Measurements from ENCODE around the gene SERHL2. TPM values are rescaled to one million over a fixed set of nuclear protein-coding genes. Genes with fewer than 3 reads are reported as not detected.
"Not testable (repeated sequence)": the region's sequence is repeated elsewhere in the genome, so short reads cannot be mapped to it uniquely, and the experiment has no call there.

Gene SERHL2
- total RNA-seq, 2 experiments from 2014 or later: 0.78 to 2.1 TPM

- H3K27me3 Mint-ChIP-seq; H3K9me3 Mint-ChIP-seq (ENCODE audit: low read depth); H3K4me1 Mint-ChIP-seq; ATAC-seq; H3K27ac Mint-ChIP-seq; DNase-seq; CTCF ChIA-PET; intact Hi-C loops (cut with DNase I, micrococcal nuclease); H3K4me3 Mint-ChIP-seq: not testable (repeated sequence)
- peaks cover 34% of the 10 kb centered on the region for H3K36me3 Mint-ChIP-seq (ENCODE audit: low read depth)
- POLR2A ChIA-PET: interaction anchor here (0.6 kb wide), 1 partner anchor 37 kb away, joined by 3 read pairs; no protein-coding TSS in a partner anchor
These were observed 23.4 kb downstream of the SERHL2 start for GRCh38 chr22:42577141-42577540.

DNA sequence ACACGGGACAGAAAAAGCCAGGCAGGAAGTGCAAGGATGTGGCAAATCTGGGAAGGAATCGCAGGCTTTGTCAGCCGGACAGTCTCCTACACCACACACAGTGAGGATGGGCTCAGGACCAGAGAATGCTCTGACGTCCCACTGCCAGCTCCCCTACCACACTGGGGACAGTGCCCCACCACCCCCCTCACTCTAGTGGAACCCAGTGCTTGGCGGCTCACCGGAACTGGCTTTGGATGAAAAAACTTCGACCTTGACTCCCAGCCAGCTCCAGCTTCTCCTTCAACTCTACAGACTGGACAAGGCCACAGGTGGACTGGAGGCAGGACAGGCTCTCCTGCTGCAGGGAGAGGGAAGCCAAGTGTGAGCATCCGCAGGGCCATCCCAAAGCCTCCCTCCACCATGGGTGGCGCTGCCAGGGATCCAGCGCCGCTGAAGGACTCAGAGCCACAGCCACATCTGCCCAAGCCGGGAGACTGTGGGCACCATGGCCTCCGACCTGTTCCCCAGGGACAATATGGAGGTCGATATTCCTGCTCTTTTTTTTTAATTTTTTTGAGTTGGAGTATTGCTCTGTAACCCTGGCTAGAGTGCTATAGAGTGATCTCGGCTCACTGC lies 24.0 kb downstream of the SERHL2 start:
- CTCF ChIA-PET: interaction anchor here (1.2 kb wide), 1 partner anchor 31 kb away, joined by 3 read pairs; no protein-coding TSS in a partner anchor
- POLR2A ChIA-PET: interaction anchor here (0.6 kb wide), 1 partner anchor 38 kb away, joined by 3 read pairs; no protein-coding TSS in a partner anchor

DNA sequence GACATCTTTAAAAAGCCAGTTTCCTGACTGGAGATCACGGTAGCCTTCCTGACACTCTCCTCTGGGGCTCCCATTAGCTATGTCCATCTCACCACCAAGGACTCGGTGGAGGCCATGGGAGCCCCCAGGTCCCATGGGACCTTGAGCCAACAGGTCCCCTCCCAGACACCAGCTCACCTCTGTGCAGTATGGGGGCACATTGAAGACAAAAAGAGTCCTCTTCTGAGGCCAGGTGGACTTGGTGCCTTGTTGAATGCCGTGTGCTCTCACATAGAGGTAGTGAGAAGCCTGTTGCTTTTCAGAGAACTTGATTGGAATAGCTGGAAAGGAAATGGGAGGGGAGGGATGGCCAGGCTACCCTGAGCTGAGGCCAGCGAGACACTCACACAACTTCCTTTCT lies 26.3 kb downstream of the SERHL2 start:
- H3K36me3 Mint-ChIP-seq (ENCODE audit: low read depth): peaks cover 41% of the 10 kb centered on the region
- H3K27me3 Mint-ChIP-seq; H3K4me1 Mint-ChIP-seq; intact Hi-C loops (cut with DNase I, micrococcal nuclease); H3K27ac Mint-ChIP-seq; ATAC-seq; CTCF ChIA-PET; DNase-seq; H3K9me3 Mint-ChIP-seq (ENCODE audit: low read depth): not testable (repeated sequence)
- POLR2A ChIA-PET: interaction anchor here (3.3 kb wide), 1 partner anchor 36 kb away, joined by 13 read pairs; no protein-coding TSS in a partner anchor
- peak overlapping the region; percentile 40 for H3K4me3 Mint-ChIP-seq

More for the DNA sequence above, 24.0 kb downstream of the SERHL2 start:
- peaks cover 9% of the 10 kb centered on the region for H3K4me1 Mint-ChIP-seq
- no peaks in the 10 kb centered on the region for H3K27me3 Mint-ChIP-seq
- no peak overlapping the region for H3K27ac Mint-ChIP-seq
- DNase-seq (no peak), ATAC-seq (no peak)
- H3K9me3 Mint-ChIP-seq (ENCODE audit: low read depth): no peaks in the 10 kb centered on the region
- H3K4me3 Mint-ChIP-seq: no peak overlapping the region
- intact Hi-C loops (cut with DNase I, micrococcal nuclease): no loop called here
- peaks cover 35% of the 10 kb centered on the region for H3K36me3 Mint-ChIP-seq (ENCODE audit: low read depth)

DNA sequence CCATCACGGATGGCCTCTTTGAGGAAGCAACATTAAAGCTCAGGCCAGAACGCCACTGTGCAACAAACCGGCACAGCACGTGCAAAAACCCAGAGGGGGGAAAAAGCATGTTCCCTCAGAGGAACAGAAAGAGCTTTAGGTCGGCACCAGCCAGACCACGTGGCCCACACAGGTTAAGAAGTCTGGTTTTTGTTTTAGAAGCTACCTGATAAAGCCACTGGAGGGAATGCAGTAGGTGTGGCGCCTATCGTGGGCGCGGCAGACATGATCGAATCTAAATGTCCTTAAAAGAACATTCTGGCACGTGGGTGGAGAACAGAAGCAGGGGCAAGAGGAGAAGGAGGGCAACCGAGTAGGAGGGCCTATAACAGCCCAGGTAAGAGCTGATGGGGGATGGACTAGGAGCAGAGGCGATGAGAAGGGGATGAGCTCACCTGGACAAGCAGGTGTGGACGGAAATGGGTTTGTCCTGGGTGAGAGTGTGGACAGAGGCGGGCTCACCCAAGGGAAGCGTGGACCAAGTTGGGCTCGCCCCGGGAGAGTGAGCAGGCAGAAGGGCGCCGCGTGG lies 27.5 kb downstream of the SERHL2 start:
- Mint-ChIP-seq H3K27ac (peak overlapping the region; percentile 92), H3K36me3 (ENCODE audit: low read depth) (peaks cover 47% of the 10 kb centered on the region), H3K4me3 (peak overlapping the region; percentile 94)
- DNase-seq; H3K9me3 Mint-ChIP-seq (ENCODE audit: low read depth); CTCF ChIA-PET; H3K27me3 Mint-ChIP-seq; H3K4me1 Mint-ChIP-seq; intact Hi-C loops (cut with DNase I, micrococcal nuclease): not testable (repeated sequence)
- POLR2A ChIA-PET: interaction anchor here (0.9 to 3.3 kb wide), 5 partner anchors 12 to 34 kb away, joined by 3 to 13 read pairs (median 4); partner anchors contain the start of gene POLDIP3
- peak; percentile 13 for ATAC-seq

DNA sequence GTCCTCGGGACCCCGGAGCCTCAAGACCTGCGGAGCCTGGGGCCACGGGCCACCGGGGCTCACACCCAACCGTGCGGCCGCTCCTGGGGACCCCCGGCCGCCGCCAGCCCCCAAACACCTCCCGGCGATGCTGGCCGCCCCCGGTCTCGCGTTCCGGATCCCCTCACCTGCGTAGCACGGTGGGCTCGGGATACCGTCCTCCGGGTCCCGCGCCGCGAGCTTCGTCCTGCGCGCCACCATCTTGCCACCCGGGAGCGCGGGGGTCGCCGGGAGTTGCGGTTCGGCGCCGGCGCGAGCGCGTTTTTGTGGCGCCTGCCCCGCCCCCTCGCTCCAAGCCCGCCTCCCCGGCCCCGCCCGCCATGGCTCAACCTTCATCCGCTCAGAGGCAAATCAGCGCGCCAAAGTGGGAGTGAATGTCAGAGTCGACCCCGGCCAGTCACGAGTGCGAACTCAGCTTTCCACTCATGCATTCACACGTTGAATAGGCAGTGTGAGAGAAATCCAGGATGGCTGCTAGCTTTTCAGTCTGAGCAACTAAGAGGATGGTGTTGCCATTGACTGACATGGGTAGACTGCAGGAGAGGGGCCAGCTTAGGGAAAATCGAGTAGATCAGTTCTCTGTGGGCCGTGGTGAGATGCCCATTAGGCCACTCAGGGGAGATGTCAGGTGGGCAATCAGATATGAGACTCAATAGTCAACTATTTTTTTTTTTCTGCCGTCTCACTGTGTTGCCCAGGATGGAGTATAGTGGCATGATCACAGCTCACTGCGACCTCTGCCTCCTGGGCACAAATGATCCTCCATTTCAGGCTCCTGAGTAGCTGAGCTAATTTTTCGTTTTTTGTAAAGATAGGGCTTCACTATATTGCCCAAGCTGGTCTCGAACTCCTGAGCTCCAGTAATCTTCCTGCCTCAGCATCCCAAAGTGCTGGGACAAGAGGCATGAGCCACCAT lies 28.3 kb downstream of the SERHL2 start:
- peaks cover 9% of the 10 kb centered on the region for H3K4me1 Mint-ChIP-seq
- peaks cover 53% of the 10 kb centered on the region for H3K36me3 Mint-ChIP-seq (ENCODE audit: low read depth)
- H3K27ac Mint-ChIP-seq: peak overlapping the region; percentile 87
- H3K9me3 Mint-ChIP-seq (ENCODE audit: low read depth): no peaks in the 10 kb centered on the region
- H3K27me3 Mint-ChIP-seq: no peaks in the 10 kb centered on the region
- intact Hi-C loops (cut with DNase I, micrococcal nuclease): loop anchor here in 1 of 2 experiments (1.0 to 2.0 kb wide), 4 partner anchors 29 to 67 kb away; partner anchors contain the start of genes CYB5R3, POLDIP3 and SERHL2
- CTCF ChIA-PET: no interaction called here
- H3K4me3 Mint-ChIP-seq: peak overlapping the region; percentile 94
- DNase-seq: peak; percentile 94
- POLR2A ChIA-PET: interaction anchor here (0.6 to 3.3 kb wide), 7 partner anchors 13 to 466 kb away, joined by 3 to 13 read pairs (median 4); partner anchors contain the start of gene POLDIP3
- ATAC-seq: peak; percentile 88

GRCh38 chr22:42582987-42583386 lies 29.2 kb downstream of the SERHL2 start:
- Mint-ChIP-seq H3K36me3 (ENCODE audit: low read depth) (peaks cover 54% of the 10 kb centered on the region), H3K27me3 (no peaks in the 10 kb centered on the region), H3K9me3 (ENCODE audit: low read depth) (no peaks in the 10 kb centered on the region), H3K4me1 (peaks cover 9% of the 10 kb centered on the region), H3K27ac (no peak overlapping the region), H3K4me3 (no peak overlapping the region)
- DNase-seq (no peak), ATAC-seq (no peak)
- ChIA-PET POLR2A (interaction anchor here (3.3 kb wide), 1 partner anchor 33 kb away, joined by 13 read pairs; no protein-coding TSS in a partner anchor), CTCF (no interaction called here)
- intact Hi-C loops (cut with DNase I, micrococcal nuclease): loop anchor here in 1 of 2 experiments (1.0 to 2.0 kb wide), 4 partner anchors 30 to 66 kb away; partner anchors contain the start of genes CYB5R3, POLDIP3 and SERHL2

- H3K9me3 Mint-ChIP-seq (ENCODE audit: low read depth): no peaks in the 10 kb centered on the region
- no peak overlapping the region for H3K4me3 Mint-ChIP-seq
- DNase-seq (no peak), ATAC-seq (no peak)
- POLR2A ChIA-PET: interaction anchor here (2.7 kb wide), 1 partner anchor 31 kb away, joined by 8 read pairs; the partner anchor contains the start of gene POLDIP3
- CTCF ChIA-PET: interaction anchor here (0.8 to 1.9 kb wide), 3 partner anchors 15 to 29 kb away, joined by 3 to 7 read pairs (median 3); no protein-coding TSS in a partner anchor
- H3K36me3 Mint-ChIP-seq (ENCODE audit: low read depth): peaks cover 48% of the 10 kb centered on the region
- H3K4me1 Mint-ChIP-seq: peaks cover 9% of the 10 kb centered on the region
- intact Hi-C loops (cut with DNase I, micrococcal nuclease): no loop called here
- no peaks in the 10 kb centered on the region for H3K27me3 Mint-ChIP-seq
- H3K27ac Mint-ChIP-seq: no peak overlapping the region
These were observed 30.7 kb downstream of the SERHL2 start for GRCh38 chr22:42584364-42584940.

- Mint-ChIP-seq H3K4me3 (no peak overlapping the region), H3K4me1 (peaks cover 7% of the 10 kb centered on the region), H3K36me3 (ENCODE audit: low read depth) (peaks cover 51% of the 10 kb centered on the region), H3K9me3 (ENCODE audit: low read depth) (no peaks in the 10 kb centered on the region), H3K27me3 (no peaks in the 10 kb centered on the region), H3K27ac (no peak overlapping the region)
- DNase-seq (no peak), ATAC-seq (no peak)
- intact Hi-C loops (cut with DNase I, micrococcal nuclease): no loop called here
- ChIA-PET CTCF (interaction anchor here (0.8 to 1.9 kb wide), 3 partner anchors 14 to 29 kb away, joined by 3 to 7 read pairs (median 3); no protein-coding TSS in a partner anchor), POLR2A (interaction anchor here (2.7 kb wide), 1 partner anchor 30 kb away, joined by 8 read pairs; the partner anchor contains the start of gene POLDIP3)
These were observed 31.3 kb downstream of the SERHL2 start for GRCh38 chr22:42585096-42585495.

GRCh38 chr22:42586381-42586780 lies 32.6 kb downstream of the SERHL2 start:
- Mint-ChIP-seq H3K36me3 (ENCODE audit: low read depth) (peaks cover 46% of the 10 kb centered on the region), H3K27me3 (no peaks in the 10 kb centered on the region), H3K27ac (no peak overlapping the region), H3K4me1 (peaks cover 6% of the 10 kb centered on the region), H3K4me3 (no peak overlapping the region), H3K9me3 (ENCODE audit: low read depth) (no peaks in the 10 kb centered on the region)
- ChIA-PET POLR2A (no interaction called here), CTCF (no interaction called here)
- intact Hi-C loops (cut with DNase I, micrococcal nuclease): loop anchor here in 1 of 2 experiments (1.0 kb wide), 1 partner anchor 28 kb away; the partner anchor contains the start of gene POLDIP3
- DNase-seq (no peak), ATAC-seq (no peak)

- H3K4me1 Mint-ChIP-seq: no peaks in the 10 kb centered on the region
- CTCF ChIA-PET: no interaction called here
- H3K9me3 Mint-ChIP-seq (ENCODE audit: low read depth): no peaks in the 10 kb centered on the region
- H3K27me3 Mint-ChIP-seq: no peaks in the 10 kb centered on the region
- POLR2A ChIA-PET: no interaction called here
- DNase-seq: no peak
- no peak overlapping the region for H3K4me3 Mint-ChIP-seq
- intact Hi-C loops (cut with DNase I, micrococcal nuclease): no loop called here
- peaks cover 47% of the 10 kb centered on the region for H3K36me3 Mint-ChIP-seq (ENCODE audit: low read depth)
- H3K27ac Mint-ChIP-seq: no peak overlapping the region
- no peak for ATAC-seq
These were observed 33.9 kb downstream of the SERHL2 start for GRCh38 chr22:42587588-42588175.

All from activated CD4-positive, alpha-beta T cell treated with anti-CD3 and anti-CD28 coated beads for 36 hours (primary cell).